HG02571 (cell line): ENCODE measurements around the gene HDHD3.
"Not testable (repeated sequence)": the region's sequence is repeated elsewhere in the genome, so short reads cannot be mapped to it uniquely, and the experiment has no call there.

Experiments
- ATAC-seq: cut with Tn5 transposase; IDR thresholded peaks from one replicate; pipeline ENCODE4 v1.9.1; 2021; ENCODE audit warnings: mild to moderate bottlenecking, moderate library complexity; ENCODE audit not compliant: unreplicated experiment

HDHD3 gene

DNA sequence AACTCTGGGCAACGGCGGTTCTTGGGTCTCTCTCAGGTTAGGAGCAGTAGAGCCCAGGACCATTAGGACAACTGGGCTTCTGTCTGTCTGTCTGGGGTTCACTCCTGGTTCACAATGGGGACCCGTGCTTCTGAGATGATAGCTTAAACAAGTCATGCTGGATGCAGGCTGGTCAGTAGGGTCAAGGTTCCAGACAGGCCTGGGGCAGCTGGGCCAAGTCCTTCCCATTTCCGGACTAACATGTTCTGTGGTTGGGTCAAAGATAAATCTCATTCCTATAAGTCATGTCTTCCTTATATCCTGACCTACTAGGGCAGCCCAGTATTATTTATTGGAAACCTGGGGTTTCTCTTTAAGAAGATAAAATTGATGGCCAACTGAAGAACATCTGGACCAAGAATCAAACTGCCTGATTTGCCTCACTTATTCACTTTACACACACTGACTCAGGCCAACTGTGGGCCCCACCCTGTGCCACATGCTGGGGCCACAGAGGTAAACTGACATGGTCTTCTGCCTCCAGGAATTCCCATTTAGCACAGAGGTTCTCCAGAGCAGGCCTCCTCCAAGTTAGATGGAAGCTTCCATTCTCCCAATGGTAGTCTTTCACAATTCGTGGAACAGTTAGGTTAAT is 8.3 kb downstream of the HDHD3 start:
- ATAC-seq, result no peak

- ATAC-seq, result not testable (repeated sequence)
Observed at GRCh38 chr9:113365652-113366051, 11.1 kb downstream of the HDHD3 start.

GRCh38 chr9:113364951-113365350 is 11.8 kb downstream of the HDHD3 start:
- no peak for ATAC-seq

DNA sequence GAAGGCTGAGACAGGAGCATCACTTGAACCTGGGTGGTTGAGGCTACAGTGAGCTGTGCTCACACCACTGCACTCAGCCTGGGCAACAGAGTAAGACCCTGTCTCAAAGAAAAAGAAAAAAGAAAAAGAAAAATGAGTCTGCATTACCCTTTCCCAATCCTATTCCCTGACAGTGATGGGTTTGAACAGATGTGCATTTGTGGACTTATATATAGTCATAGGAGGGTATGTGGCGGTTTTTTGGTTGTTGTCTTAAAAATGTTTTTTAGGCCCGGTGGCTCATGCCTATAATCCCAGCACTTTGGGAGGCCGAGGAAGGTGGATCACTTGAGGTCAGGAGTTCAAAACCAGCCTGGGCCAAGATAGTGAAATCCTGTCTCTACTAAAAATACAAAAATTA is 13.4 kb downstream of the HDHD3 start:
- no peak for ATAC-seq

- ATAC-seq, result no peak
Observed at GRCh38 chr9:113361304-113362018, 15.3 kb downstream of the HDHD3 start.

- ATAC-seq, result no peak
Observed at GRCh38 chr9:113360242-113360842, 16.4 kb downstream of the HDHD3 start.

- ATAC-seq, result no peak
Observed at GRCh38 chr9:113359385-113359784, 17.4 kb downstream of the HDHD3 start.

DNA sequence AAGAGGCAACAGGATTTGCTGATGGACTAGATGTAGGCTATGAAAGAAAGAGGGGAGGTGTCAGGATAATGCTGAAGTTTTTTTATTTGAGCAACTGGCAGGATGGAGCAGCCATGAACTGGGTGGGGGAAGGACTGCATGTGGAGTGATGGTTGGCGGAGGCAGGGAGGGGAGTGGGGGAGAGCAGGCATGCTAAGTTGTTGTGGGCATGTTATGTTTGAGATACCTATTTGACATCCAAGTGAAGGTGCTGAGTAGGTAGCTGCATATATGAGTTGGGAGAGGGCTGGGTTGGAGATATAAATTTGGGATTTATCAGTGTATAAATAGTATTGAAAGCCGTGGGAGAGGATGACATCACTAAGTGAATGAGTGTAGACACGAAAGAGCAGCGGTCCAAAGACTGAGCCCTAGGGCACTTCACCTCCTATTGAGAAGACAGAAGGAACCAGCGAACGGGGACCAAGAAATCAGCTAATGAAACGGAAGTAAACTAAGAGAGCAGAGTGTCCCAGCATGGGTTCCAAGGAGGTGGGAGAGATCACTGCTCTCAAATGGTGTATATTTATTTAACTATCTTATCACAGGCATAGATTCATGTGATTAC is 20.0 kb downstream of the HDHD3 start:
- no peak for ATAC-seq

DNA sequence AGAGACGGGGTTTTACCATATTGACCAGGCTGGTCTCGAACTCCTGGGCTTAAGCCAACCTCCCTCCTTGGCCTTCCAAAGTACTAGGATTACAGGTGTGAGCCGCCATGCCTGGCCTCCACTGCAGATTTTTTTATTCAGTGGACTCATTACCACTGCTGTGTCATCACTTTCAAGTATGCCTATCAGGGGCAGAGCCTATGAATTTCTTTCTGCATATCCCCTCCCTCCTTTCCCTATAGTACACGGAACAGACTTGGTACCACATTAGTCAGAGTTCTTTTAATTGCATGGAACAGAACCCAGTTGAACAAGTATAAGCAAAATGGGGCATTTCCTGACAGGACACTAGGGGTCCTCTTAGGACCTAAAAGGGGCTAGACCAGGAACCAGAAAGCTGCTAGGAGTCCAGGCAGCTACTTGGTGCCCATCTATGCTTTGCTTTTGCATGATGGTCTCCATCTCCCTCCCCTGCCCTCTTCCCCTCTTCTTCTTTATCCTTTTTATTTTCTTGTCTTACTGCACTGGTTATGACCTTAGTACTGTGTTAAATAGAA is 21.7 kb downstream of the HDHD3 start:
- ATAC-seq, result no peak

- ATAC-seq, result no peak
Observed at GRCh38 chr9:113352411-113352810, 24.4 kb downstream of the HDHD3 start.

DNA sequence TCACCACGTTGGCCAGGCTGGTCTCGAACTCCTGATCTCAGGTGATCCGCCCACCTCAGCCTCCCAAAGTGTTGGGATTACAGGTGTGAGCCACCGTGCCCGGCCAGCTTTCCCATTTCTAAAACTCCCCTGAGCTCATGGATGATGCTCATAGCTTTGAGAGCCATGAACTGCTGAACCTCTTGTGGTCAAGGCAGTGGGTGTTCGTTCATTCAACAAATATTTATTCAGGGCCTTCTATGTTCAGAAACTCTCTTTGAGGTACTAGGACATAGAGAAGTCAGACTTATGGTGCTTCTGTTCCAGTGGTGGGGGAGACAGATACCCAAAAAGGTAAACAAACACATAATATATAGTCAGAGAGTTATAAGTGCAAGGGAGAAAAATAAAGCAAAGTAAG is 24.8 kb downstream of the HDHD3 start:
- no peak for ATAC-seq

GRCh38 chr9:113350937-113351336 is 25.8 kb downstream of the HDHD3 start:
- ATAC-seq, result no peak

- no peak for ATAC-seq
Observed at GRCh38 chr9:113350107-113350661, 26.6 kb downstream of the HDHD3 start.

- ATAC-seq, result no peak
Observed at GRCh38 chr9:113349445-113350094, 27.2 kb downstream of the HDHD3 start, which contains the start of gene BSPRY. TSS of gene BSPRY (plus strand) at chr9:113349541. CDS start at chr9:113349580, 39 bp downstream.

GRCh38 chr9:113349066-113349444 is 27.7 kb downstream of the HDHD3 start:
- no peak for ATAC-seq

DNA sequence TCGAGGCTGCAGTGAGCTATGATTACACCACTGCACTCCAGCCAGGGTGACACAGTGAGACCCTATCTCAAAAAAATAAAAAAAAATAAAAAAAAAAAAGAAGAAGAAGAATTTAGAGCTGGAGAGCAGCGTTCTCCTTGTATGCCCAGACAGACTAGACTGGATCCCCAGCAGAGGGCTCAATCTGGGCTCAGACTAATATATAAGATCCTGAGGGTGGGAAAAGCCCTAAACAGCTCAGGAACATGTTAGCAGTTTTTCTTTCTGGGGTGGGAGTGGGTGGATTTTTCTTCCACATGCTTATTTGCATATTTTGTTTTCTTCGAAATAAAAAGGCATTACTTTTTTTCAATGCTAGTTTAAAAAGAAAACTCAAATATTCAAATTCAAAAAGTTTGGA is 28.3 kb downstream of the HDHD3 start:
- no peak for ATAC-seq

GRCh38 chr9:113345671-113346070 is 31.1 kb downstream of the HDHD3 start:
- ATAC-seq, result no peak

DNA sequence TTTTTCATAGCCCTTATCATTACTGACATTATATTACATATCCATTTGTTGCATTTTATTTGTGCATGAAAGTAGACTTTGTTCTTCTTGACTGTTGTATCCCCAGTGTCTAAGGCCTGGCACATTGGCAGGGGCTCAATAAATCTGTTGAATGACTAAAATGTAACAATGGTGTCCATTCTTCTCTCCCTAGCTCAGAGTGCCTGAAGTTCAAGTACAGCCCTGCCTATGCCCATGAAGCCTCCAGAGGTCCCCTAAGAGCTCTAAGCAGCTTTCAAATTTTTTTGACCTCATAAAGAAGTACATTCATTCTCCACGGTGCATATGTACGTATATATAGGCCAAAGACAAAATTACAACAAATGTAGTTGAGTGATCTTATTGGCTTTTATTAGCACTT is 31.6 kb downstream of the HDHD3 start:
- ATAC-seq, result no peak

GRCh38 chr9:113343732-113344231 is 33.0 kb downstream of the HDHD3 start:
- ATAC-seq, result no peak

DNA sequence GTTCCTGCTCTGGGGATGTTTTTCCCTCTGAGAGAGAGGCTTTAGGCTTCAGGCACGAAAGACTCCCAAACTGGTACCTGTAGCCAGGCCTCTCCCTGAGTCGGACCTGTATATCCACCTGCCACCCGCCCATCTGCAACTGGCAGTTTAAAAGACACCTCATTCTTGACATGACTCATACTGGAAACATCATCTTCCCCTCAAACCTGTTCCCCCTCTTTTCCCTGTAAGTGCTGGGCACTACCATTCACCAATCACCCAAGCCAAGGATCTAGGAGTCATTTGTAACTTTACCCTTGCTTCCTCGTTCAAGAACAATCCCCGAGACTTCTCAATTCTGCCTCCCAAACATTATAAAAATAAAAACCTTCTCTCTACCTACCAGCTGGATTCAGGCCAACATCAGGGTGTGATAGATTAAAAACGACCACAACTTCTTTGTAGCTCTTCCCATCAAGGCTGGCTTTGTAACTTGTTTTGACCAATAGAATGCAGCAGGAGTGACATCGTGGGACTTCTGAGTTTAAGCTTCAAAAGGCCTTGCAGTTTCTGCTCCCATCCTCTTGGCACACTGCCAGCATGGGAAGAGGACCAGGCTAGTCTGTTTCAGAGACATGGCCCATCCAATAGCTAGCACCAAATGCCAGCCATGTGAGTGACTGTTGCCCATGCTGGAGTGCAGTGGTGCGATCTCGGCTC is 34.9 kb downstream of the HDHD3 start:
- ATAC-seq, result no peak
